GM18526 (cell line): ENCODE results near the gene CHN2.

Source experiments
- POLR2A ChIP-seq: IDR thresholded peaks from 3 replicates; pipeline ENCODE4 v1.6.1; 2011; ENCODE audit not compliant: insufficient read length; ENCODE audit errors: extremely low read depth

CHN2 gene

GRCh38 chr7:29258951-29259350 lies 64.4 kb downstream of the CHN2 start:
- TF ChIP-seq POLR2A = no peak

GRCh38 chr7:29262191-29262917 lies 67.8 kb downstream of the CHN2 start:
- TF ChIP-seq POLR2A = no peak

GRCh38 chr7:29265208-29265923 lies 70.8 kb downstream of the CHN2 start:
- TF ChIP-seq POLR2A = no peak

GRCh38 chr7:29269935-29270334 lies 75.4 kb downstream of the CHN2 start:
- no peak for TF ChIP-seq POLR2A

GRCh38 chr7:29270594-29271318 lies 76.2 kb downstream of the CHN2 start:
- no peak for TF ChIP-seq POLR2A

GRCh38 chr7:29271319-29271658 lies 76.7 kb downstream of the CHN2 start:
- no peak for TF ChIP-seq POLR2A

GRCh38 chr7:29272057-29272456 lies 77.5 kb downstream of the CHN2 start:
- no peak for TF ChIP-seq POLR2A

GRCh38 chr7:29274146-29275017 lies 79.8 kb downstream of the CHN2 start:
- no peak for TF ChIP-seq POLR2A

GRCh38 chr7:29275018-29275318 lies 80.4 kb downstream of the CHN2 start:
- no peak for TF ChIP-seq POLR2A

GRCh38 chr7:29275493-29275892 lies 80.9 kb downstream of the CHN2 start:
- no peak for TF ChIP-seq POLR2A

- TF ChIP-seq POLR2A = no peak
Observed at GRCh38 chr7:29276199-29276598, 81.6 kb downstream of the CHN2 start.

GRCh38 chr7:29276806-29277205 lies 82.2 kb downstream of the CHN2 start:
- TF ChIP-seq POLR2A = no peak

- no peak for TF ChIP-seq POLR2A
Observed at GRCh38 chr7:29277436-29278215, 83.1 kb downstream of the CHN2 start.

GRCh38 chr7:29278337-29279069 lies 83.9 kb downstream of the CHN2 start:
- no peak for TF ChIP-seq POLR2A
